ENCODE results near the gene C6orf118.

Gene C6orf118

DNA sequence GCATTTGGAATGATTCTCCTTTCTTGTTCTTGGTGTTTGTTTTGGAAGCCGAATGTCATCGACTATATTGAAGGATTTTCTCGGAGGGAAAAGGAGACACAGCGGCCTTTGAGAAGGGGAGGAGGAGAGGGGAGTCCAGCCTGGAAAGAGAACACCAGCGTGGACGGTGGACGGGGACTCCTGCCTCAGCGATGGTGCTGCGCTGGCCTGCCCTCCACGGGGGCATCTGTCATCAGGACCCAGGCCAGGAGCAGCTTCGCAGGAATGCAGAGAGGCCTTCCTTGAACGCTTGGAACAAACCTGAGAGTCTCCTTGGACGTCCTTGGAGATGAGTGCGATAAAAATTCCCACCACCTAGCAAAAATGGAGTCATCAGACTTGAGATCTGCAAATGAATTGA is 8.3 kb upstream of the C6orf118 start:
- TF ChIP-seq, protein P1, sequence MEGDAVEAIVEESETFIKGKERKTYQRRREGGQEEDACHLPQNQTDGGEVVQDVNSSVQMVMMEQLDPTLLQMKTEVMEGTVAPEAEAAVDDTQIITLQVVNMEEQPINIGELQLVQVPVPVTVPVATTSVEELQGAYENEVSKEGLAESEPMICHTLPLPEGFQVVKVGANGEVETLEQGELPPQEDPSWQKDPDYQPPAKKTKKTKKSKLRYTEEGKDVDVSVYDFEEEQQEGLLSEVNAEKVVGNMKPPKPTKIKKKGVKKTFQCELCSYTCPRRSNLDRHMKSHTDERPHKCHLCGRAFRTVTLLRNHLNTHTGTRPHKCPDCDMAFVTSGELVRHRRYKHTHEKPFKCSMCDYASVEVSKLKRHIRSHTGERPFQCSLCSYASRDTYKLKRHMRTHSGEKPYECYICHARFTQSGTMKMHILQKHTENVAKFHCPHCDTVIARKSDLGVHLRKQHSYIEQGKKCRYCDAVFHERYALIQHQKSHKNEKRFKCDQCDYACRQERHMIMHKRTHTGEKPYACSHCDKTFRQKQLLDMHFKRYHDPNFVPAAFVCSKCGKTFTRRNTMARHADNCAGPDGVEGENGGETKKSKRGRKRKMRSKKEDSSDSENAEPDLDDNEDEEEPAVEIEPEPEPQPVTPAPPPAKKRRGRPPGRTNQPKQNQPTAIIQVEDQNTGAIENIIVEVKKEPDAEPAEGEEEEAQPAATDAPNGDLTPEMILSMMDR (IDR thresholded peaks at IDR 0.05; ENCODE audit: low read length, missing control alignments): no peak
- DNase-seq (ENCODE audit: low read depth): no peak
- no peak overlapping the region for H3K4me3 ChIP-seq (replicated peaks; ENCODE audit: low read depth, low read length)

DNA sequence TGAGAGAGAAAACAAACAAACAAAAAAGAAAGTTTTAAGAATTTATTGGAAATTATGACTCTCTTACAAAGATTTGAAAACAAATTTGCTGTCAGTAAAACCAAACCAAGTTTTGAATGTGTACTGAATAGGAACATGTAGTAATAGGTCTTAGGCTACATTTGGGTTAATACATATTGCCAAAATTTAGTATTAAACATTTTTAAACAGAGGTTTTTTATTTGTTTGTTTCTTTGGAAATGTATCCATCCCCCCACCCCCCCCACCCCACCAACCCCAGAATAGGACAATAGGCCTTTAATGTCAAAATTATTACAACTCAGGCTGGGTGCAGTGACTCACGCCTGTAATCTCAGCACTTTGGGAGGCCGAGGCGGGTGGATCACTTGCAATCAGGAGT is 2.5 kb downstream of the C6orf118 start:
- DNase-seq (ENCODE audit: low read depth): no peak
- H3K4me3 ChIP-seq (replicated peaks; ENCODE audit: low read depth, low read length): no peak overlapping the region
- TF ChIP-seq, protein P1 (IDR thresholded peaks at IDR 0.05; ENCODE audit: low read length, missing control alignments): no peak

DNA sequence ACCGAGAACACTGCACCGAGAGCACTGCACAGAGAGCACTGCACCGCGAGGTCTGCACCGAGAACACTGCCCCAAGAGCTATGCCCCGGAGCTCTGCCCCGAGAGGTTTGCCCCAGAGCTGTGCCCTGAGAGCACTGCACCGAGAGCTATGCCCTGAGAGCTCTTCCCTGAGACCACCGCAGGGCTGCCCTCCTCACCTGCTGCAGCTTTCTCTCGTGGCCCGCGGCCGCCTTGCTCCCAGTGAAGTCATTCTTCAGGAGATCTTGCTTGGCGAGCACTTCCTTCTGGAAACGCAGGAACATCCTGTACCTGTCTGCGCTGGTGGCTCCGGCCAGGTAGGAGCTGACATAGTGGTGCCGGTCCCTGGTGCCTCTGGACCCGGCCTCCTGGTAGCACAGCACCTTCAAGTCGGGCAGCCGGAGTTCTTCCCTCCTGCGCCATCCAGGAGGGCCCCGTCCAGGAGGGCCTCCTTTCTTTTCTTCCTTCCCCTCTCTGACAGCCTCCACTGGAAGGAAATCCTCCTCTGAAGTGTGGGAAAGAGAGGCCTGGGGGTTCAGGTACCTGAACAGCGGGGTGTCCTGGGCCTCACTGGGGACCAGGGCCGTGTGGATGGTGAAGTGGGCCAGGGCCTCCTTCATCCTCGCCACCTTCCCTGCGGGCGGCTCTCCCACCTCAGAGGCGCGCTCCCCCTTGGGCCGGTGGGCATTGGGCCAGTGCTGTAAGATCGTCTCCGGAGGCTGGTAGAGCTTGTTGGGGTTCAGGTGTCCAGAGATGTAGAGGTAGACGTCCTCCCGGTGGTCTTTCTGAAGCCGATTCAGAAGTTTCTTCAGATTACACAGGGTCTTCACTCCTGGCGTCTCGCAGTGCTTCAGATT is 7.8 kb downstream of the C6orf118 start:
- H3K4me3 ChIP-seq (replicated peaks; ENCODE audit: low read depth, low read length): no peak overlapping the region
- DNase-seq (ENCODE audit: low read depth): no peak
- TF ChIP-seq, protein P1 (IDR thresholded peaks at IDR 0.05; ENCODE audit: low read length, missing control alignments): no peak

DNA sequence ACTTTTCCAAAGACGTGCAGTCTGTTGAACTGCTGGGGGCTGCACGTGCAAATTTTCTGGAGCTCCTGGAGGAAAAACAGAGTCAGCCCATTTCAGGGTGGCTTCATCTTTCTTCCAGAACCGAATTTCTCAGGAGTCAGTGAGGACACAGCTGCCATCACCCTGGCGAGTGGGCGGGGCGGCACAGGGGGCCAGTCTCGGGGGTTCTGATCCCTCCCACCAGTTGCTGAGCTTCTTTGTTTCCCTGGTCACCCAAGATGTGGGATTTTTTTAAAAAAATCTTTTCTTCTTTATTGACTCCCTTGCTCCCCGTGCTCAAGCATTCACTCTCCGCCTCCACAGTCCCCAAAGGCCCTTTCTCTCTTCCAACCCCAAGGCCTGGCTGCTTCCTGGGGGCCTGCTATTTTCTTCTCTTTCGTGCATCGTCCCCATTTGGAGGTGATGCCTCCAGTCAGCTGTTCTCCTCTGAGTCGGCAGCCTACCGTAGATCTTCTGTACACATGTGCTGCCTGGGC is 8.9 kb downstream of the C6orf118 start:
- H3K4me3 ChIP-seq (replicated peaks; ENCODE audit: low read depth, low read length): no peak overlapping the region
- DNase-seq (ENCODE audit: low read depth): no peak
- TF ChIP-seq, protein P1 (IDR thresholded peaks at IDR 0.05; ENCODE audit: low read length, missing control alignments): no peak

DNA sequence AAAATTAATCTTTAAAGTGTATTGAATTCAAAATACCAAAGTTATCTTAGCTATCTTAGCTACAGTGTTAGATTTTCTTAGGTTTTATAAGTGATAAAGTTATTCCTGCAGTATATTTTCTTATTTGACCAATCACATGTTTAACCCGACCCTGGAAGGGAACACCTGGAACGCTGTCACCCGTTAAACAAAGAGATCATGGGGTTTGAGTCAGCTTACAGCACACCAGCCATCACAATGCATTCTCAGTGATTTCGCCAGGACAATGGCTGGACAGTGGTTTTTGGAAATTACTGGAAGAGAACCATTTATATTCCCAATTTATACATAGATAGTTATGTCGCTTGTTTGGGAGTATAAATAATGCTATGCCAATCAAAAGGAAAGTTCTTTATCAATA is 10.5 kb downstream of the C6orf118 start:
- H3K4me3 ChIP-seq (replicated peaks; ENCODE audit: low read depth, low read length): no peak overlapping the region
- no peak for DNase-seq (ENCODE audit: low read depth)
- TF ChIP-seq, protein P1 (IDR thresholded peaks at IDR 0.05; ENCODE audit: low read length, missing control alignments): no peak

DNA sequence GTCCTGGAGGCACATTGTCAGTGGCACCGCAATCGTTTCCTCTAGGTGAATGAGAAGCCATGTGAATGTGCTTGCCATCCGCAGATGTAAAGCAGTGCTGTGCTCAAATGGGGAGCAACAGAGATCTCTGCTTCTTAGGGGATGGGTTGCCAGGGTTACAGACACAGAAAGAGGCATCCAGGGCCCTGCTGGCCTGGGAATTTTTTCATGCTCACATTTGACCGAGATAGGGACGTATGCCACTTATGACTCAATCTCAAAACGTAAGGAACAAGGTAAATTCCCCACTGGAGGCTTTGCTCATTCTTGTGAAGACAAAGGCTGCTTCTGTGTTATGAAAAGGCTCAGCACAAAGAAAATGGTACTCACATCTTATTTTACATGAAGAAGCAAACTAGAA is 11.0 kb downstream of the C6orf118 start:
- no peak for DNase-seq (ENCODE audit: low read depth)
- no peak overlapping the region for H3K4me3 ChIP-seq (replicated peaks; ENCODE audit: low read depth, low read length)
- TF ChIP-seq, protein P1 (IDR thresholded peaks at IDR 0.05; ENCODE audit: low read length, missing control alignments): no peak

Measured in fibroblast of pulmonary artery (primary cell).